Epithelial cell of esophagus (primary cell): Measurements from ENCODE around the gene NEK3.
A peak's percentile ranks its signal among the peaks of the same experiment; 100 is the strongest.
"Not testable (repeated sequence)": the region's sequence is repeated elsewhere in the genome, so short reads cannot be mapped to it uniquely, and the experiment has no call there.

ENCODE experiments used
- DNase-seq: peaks from one replicate; pipeline ENCODE4 v3.0.0; 2010; ENCODE audit warnings: low read depth
- H3K4me3 ChIP-seq: 2 replicates; pipeline ENCODE4 v1.5.1; 2011; ENCODE audit warnings: mild to moderate bottlenecking, low read length, control low read depth
- TF ChIP-seq, protein P1 (sequence below): IDR thresholded peaks from 2 replicates; pipeline ENCODE4 v1.5.1; 2011; ENCODE audit warnings: low read depth, mild to moderate bottlenecking, low read length, control low read depth, inconsistent platforms; ENCODE audit not compliant: insufficient read depth; ENCODE audit errors: missing control alignments

NEK3 gene

DNA sequence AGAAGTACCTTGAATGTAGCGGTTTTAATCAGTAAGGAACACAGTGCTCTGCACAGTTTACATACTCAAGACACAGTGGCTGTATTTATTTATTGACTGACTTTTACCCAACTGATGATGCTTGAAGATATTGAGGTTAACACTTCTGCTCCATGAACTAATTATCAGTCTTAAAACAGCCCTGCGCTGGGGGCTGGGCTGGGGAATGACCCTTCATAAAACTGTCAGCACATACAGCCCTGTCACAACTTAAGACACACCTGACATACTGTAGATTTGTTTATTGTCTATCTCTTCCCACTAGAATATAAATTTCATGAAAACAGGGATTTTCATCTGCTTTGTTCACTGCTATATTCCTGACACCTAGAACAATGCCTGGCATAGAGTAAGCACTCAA lies 41.3 kb downstream of the NEK3 start:
- TF ChIP-seq, protein P1, sequence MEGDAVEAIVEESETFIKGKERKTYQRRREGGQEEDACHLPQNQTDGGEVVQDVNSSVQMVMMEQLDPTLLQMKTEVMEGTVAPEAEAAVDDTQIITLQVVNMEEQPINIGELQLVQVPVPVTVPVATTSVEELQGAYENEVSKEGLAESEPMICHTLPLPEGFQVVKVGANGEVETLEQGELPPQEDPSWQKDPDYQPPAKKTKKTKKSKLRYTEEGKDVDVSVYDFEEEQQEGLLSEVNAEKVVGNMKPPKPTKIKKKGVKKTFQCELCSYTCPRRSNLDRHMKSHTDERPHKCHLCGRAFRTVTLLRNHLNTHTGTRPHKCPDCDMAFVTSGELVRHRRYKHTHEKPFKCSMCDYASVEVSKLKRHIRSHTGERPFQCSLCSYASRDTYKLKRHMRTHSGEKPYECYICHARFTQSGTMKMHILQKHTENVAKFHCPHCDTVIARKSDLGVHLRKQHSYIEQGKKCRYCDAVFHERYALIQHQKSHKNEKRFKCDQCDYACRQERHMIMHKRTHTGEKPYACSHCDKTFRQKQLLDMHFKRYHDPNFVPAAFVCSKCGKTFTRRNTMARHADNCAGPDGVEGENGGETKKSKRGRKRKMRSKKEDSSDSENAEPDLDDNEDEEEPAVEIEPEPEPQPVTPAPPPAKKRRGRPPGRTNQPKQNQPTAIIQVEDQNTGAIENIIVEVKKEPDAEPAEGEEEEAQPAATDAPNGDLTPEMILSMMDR, result no peak
- no peak overlapping the region for H3K4me3 ChIP-seq
- no peak for DNase-seq

GRCh38 chr13:52112591-52112990 lies 46.8 kb downstream of the NEK3 start:
- DNase-seq, result no peak
- H3K4me3 ChIP-seq, result no peak overlapping the region
- TF ChIP-seq, protein P1, result no peak

- H3K4me3 ChIP-seq, result no peak overlapping the region
- no peak for DNase-seq
- TF ChIP-seq, protein P1, result no peak
Measured at GRCh38 chr13:52109116-52109670, 50.2 kb downstream of the NEK3 start.

- no peak for DNase-seq
- TF ChIP-seq, protein P1, result no peak
- no peak overlapping the region for H3K4me3 ChIP-seq
Measured at GRCh38 chr13:52105841-52106240, 53.6 kb downstream of the NEK3 start.

DNA sequence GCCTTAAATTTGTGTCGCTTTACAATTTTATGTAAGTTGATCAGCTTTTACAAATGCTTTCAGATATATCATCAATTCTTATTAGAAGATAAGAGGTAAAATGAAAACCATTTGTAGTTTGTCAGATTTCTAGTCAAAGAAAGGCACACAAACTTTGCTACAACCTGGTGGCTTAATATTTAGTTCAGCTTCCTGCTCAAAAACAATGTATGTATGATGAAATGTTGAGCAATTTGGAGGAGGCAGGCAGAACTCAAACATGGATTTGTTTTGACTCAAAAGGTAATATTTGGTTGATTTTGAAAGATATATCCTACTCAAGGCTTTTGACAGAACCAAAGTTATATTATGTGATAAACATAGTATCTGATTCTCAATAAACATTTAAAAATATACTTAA lies 54.8 kb downstream of the NEK3 start:
- TF ChIP-seq, protein P1, result no peak
- H3K4me3 ChIP-seq, result no peak overlapping the region
- DNase-seq, result peak; percentile 52

DNA sequence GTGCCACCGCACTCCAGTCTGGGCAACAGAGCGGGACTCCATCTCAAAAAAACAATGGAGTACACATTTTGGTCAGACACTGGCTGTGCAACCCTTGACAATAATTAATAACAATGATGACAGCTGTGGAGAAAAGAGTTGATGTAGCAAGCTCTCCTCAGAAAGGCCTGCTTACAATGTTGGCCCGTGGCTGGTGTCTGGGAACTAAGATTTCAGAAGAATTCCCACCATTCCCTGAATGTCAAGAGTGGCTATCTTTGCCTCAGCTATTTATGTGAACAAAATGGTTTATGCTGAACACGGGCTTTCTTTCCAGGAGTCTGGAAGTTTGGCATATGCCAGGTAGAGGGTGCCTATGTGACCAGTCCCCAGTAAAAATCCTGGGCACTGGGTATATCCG lies 56.0 kb downstream of the NEK3 start:
- TF ChIP-seq, protein P1, result no peak
- no peak overlapping the region for H3K4me3 ChIP-seq
- no peak for DNase-seq

DNA sequence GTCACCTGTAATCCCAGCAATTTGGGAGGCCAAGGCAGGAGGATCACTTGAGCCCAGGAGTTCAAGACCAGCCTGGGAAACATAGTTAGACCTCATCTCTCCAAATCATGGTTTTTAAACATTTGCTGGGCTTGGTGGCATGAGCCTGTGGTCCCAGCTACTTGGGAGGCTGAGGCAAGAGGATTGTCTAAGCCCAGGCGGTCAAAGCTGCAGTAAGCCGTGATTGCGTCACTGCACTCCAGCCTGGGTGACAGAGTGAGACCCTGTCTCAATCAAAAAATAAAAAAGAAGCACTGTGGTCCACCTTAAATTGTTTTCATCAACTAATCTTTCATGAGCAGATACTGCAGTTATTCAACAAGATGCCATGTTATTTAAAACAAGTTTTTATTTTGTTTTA lies 57.0 kb downstream of the NEK3 start:
- not testable (repeated sequence) for DNase-seq, H3K4me3 ChIP-seq
